NCI-H187 (cell line): ENCODE measurements around the gene SCN1B.
"Not testable (repeated sequence)": the region's sequence is repeated elsewhere in the genome, so short reads cannot be mapped to it uniquely, and the experiment has no call there.

Experiments used
- DNase-seq, 2 experiments: peaks; one replicate each; lab custom pipeline; 2025; lab: John Stamatoyannopoulos, UW

Gene SCN1B

GRCh38 chr19:35030257-35031071 is at the start of gene SCN1B:
Gene SCN1B (plus strand): TSS chr19:35030470. CDS start chr19:35030821, 351 bp downstream.
- no peak for DNase-seq

GRCh38 chr19:34982275-34982674 is 48.0 kb upstream of the SCN1B start:
- no peak for DNase-seq

- DNase-seq: no peak
Observed at GRCh38 chr19:34983786-34984185, 46.5 kb upstream of the SCN1B start.

- no peak for DNase-seq
Observed at GRCh38 chr19:34984287-34984686, 46.0 kb upstream of the SCN1B start.

GRCh38 chr19:34985249-34986022 is 44.8 kb upstream of the SCN1B start:
- DNase-seq: no peak

- no peak for DNase-seq
Observed at GRCh38 chr19:34988119-34988518, 42.2 kb upstream of the SCN1B start.

- DNase-seq: no peak
Observed at GRCh38 chr19:34989298-34989697, 41.0 kb upstream of the SCN1B start.

GRCh38 chr19:34990578-34991192 is 39.6 kb upstream of the SCN1B start:
- no peak for DNase-seq

- DNase-seq: no peak
Observed at GRCh38 chr19:34991542-34992333, 38.5 kb upstream of the SCN1B start.

GRCh38 chr19:34992582-34992981 is 37.7 kb upstream of the SCN1B start:
- not testable (repeated sequence) for DNase-seq

GRCh38 chr19:34994286-34994642 is 36.0 kb upstream of the SCN1B start:
- no peak for DNase-seq

- no peak for DNase-seq
Observed at GRCh38 chr19:34994643-34995541, 35.4 kb upstream of the SCN1B start.

GRCh38 chr19:34995551-34995950 is 34.7 kb upstream of the SCN1B start:
- DNase-seq: no peak

GRCh38 chr19:34997071-34997617 is 33.1 kb upstream of the SCN1B start:
- DNase-seq: no peak

GRCh38 chr19:34998224-34998623 is 32.0 kb upstream of the SCN1B start:
- DNase-seq: not testable (repeated sequence)

GRCh38 chr19:34998777-34999497 is 31.3 kb upstream of the SCN1B start:
- DNase-seq: no peak

- DNase-seq: no peak
Observed at GRCh38 chr19:34999498-35000337, 30.6 kb upstream of the SCN1B start, which contains the start of gene GRAMD1A. Gene GRAMD1A (plus strand): TSS chr19:35000323. CDS start chr19:35000479, 156 bp downstream.

GRCh38 chr19:35000338-35000646 is 30.0 kb upstream of the SCN1B start:
- DNase-seq: no peak
